Keratinocyte (primary cell): Measurements from ENCODE around the gene PTPRU. TPM values are rescaled to one million over a fixed set of nuclear protein-coding genes. Genes with fewer than 3 reads are reported as not detected.
A peak's percentile ranks its signal among the peaks of the same experiment; 100 is the strongest.

Experiments used
- DNase-seq: peaks from one replicate; pipeline ENCODE4 v3.0.0-alpha.2; 2011; ENCODE audit warnings: low read depth, missing footprints, low spot score
- FAIRE-seq: peaks from 2 replicates; lab custom pipeline; 2011; peaks lifted over from hg19 to GRCh38; lab: Jason Lieb, UNC
- H2AFZ ChIP-seq: 2 replicates; pipeline ENCODE4 v1.6.0; 2012; ENCODE audit warnings: low read length, control low read depth, inconsistent platforms; ENCODE audit not compliant: control insufficient read depth
- H3K27ac ChIP-seq: 2 replicates; pipeline ENCODE4 v1.5.1; 2011; ENCODE audit warnings: low read length; ENCODE audit not compliant: control insufficient read depth, insufficient read depth
- H3K27me3 ChIP-seq: 3 replicates; pipeline ENCODE4 v1.6.0; 2011; ENCODE audit warnings: low read length; ENCODE audit not compliant: control insufficient read depth, insufficient read depth; ENCODE audit errors: extremely low read depth
- H3K36me3 ChIP-seq, 2 experiments: 2 replicates in 1 of 2; 3 replicates in 1 of 2; pipeline ENCODE4 v1.5.1; 2011; ENCODE audit warnings: low read length in 2 of 2, mild to moderate bottlenecking in 1 of 2; ENCODE audit not compliant: control insufficient read depth in 2 of 2, insufficient read depth in 2 of 2; ENCODE audit errors: extremely low read depth in 1 of 2
- H3K4me1 ChIP-seq: 3 replicates; pipeline ENCODE4 v1.5.1; 2011; ENCODE audit warnings: low read length; ENCODE audit not compliant: control insufficient read depth, insufficient read depth; ENCODE audit errors: extremely low read depth
- H3K4me2 ChIP-seq: 3 replicates; pipeline ENCODE4 v1.6.0; 2011; ENCODE audit warnings: low read depth, low read length; ENCODE audit not compliant: control insufficient read depth, insufficient read depth; ENCODE audit errors: extremely low read depth
- H3K4me3 ChIP-seq, 3 experiments: fragments of 200-600 bp in 1 of 3; sonication (generic) in 1 of 3; 2 replicates in 2 of 3; 3 replicates in 1 of 3; pipeline ENCODE4 v1.5.1; 2011 to 2016; ENCODE audit warnings: low read length in 3 of 3, mild to moderate bottlenecking in 3 of 3, control low read depth in 2 of 3, inconsistent platforms in 1 of 3, low read depth in 1 of 3, mixed read lengths in 1 of 3, mixed run types in 1 of 3, moderate library complexity in 1 of 3; ENCODE audit not compliant: control insufficient read depth in 2 of 3, insufficient read depth in 2 of 3; ENCODE audit errors: extremely low read depth in 1 of 3
- H3K79me2 ChIP-seq: 2 replicates; pipeline ENCODE4 v1.6.0; 2012; ENCODE audit warnings: low read length; ENCODE audit not compliant: control insufficient read depth, insufficient read depth
- H3K9ac ChIP-seq: 3 replicates; pipeline ENCODE4 v1.6.0; 2011; ENCODE audit warnings: low read length; ENCODE audit not compliant: control insufficient read depth, insufficient read depth; ENCODE audit errors: extremely low read depth
- H3K9me1 ChIP-seq: 3 replicates; pipeline ENCODE4 v1.6.0; 2011; ENCODE audit warnings: low read length; ENCODE audit not compliant: control insufficient read depth, insufficient read depth; ENCODE audit errors: extremely low read depth
- H3K9me3 ChIP-seq: 2 replicates; pipeline ENCODE4 v1.5.1; 2012; ENCODE audit warnings: low read depth, low read length; ENCODE audit not compliant: control insufficient read depth
- H4K20me1 ChIP-seq: 3 replicates; pipeline ENCODE4 v1.6.0; 2011; ENCODE audit warnings: low read length; ENCODE audit not compliant: control insufficient read depth, insufficient read depth; ENCODE audit errors: extremely low read depth
- EZH2 ChIP-seq: IDR thresholded peaks from one replicate; pipeline ENCODE4 v1.6.1; 2012; ENCODE audit warnings: inconsistent platforms, mild to moderate bottlenecking, low read length, moderate library complexity
- dilution Hi-C: fragments of 300-500 bp; cut with MboI; formaldehyde crosslinking; loops from one replicate; pipeline ENCODE4 v1.7.0; 2020; ENCODE audit warnings: low sequenced_read_pairs; ENCODE audit not compliant: extremely low pct_ligation_motif_present
- polyA plus RNA-seq, 5 experiments: library from polyadenylated mRNA; depleted of rRNA in 3 of 5; stranded (reverse) in 3 of 5; stranded (forward) in 1 of 5; unstranded in 1 of 5; fragments of >200 nt; gene quantifications; 1 replicate in 1 of 5; 2 replicates in 3 of 5; 3 replicates in 1 of 5; pipeline versions ENCODE4 v1.2.1 to v1.2.3, GENCODE V29; 2011 to 2012; ENCODE audit warnings: missing spikeins in 2 of 5, low read depth in 1 of 5, low replicate concordance in 1 of 5
- TF ChIP-seq, protein P1 (sequence below), 3 experiments: IDR thresholded peaks in 1 of 3; conservative IDR thresholded peaks in 1 of 3; optimal IDR thresholded peaks in 1 of 3; 2 replicates in 2 of 3; 3 replicates in 1 of 3; pipeline versions ENCODE3 to v1.5.1; 2011; ENCODE audit warnings: low read length in 3 of 3, mild to moderate bottlenecking in 3 of 3, moderate library complexity in 2 of 3, control low read depth in 1 of 3, inconsistent platforms in 1 of 3; ENCODE audit not compliant: insufficient read depth in 2 of 3; ENCODE audit errors: extremely low read depth in 1 of 3

PTPRU gene
- polyA plus RNA-seq, 1 donor (not counting 4 experiments of a cell fraction or from before 2014, with no cell fraction given): 4.3 TPM

- Histone ChIP-seq H3K27me3 (peaks cover 3% of the 10 kb centered on the region), H3K9me3 (no peaks in the 10 kb centered on the region), H3K9me1 (no peaks in the 10 kb centered on the region), H3K27ac (no peak overlapping the region), H3K4me3 (no peak overlapping the region), H3K9ac (no peak overlapping the region), H2AFZ (no peak overlapping the region), H3K36me3 (no peaks in the 10 kb centered on the region), H3K4me2 (no peak overlapping the region), H3K79me2 (no peaks in the 10 kb centered on the region), H3K4me1 (no peaks in the 10 kb centered on the region), H4K20me1 (no peaks in the 10 kb centered on the region)
- FAIRE-seq (no peak), DNase-seq (no peak)
- TF ChIP-seq, protein P1, sequence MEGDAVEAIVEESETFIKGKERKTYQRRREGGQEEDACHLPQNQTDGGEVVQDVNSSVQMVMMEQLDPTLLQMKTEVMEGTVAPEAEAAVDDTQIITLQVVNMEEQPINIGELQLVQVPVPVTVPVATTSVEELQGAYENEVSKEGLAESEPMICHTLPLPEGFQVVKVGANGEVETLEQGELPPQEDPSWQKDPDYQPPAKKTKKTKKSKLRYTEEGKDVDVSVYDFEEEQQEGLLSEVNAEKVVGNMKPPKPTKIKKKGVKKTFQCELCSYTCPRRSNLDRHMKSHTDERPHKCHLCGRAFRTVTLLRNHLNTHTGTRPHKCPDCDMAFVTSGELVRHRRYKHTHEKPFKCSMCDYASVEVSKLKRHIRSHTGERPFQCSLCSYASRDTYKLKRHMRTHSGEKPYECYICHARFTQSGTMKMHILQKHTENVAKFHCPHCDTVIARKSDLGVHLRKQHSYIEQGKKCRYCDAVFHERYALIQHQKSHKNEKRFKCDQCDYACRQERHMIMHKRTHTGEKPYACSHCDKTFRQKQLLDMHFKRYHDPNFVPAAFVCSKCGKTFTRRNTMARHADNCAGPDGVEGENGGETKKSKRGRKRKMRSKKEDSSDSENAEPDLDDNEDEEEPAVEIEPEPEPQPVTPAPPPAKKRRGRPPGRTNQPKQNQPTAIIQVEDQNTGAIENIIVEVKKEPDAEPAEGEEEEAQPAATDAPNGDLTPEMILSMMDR (optimal IDR thresholded peaks at IDR 0.05 in 1 of 3, IDR thresholded peaks at IDR 0.05 in 1 of 3, conservative IDR thresholded peaks at IDR 0.05 in 1 of 3; ENCODE audit: extremely low read depth in 1 of 3, insufficient read depth in 2 of 3, low read length in 3 of 3): peak in 1 of 3 experiments; percentile 8
- TF ChIP-seq EZH2: no peak
- dilution Hi-C loops: loop anchor here (25.0 kb wide), 1 partner anchor 132 kb away; the partner anchor contains the start of genes MECR and PTPRU
Observed at GRCh38 chr1:29368936-29369932, 132.9 kb downstream of the PTPRU start.

- Histone ChIP-seq H4K20me1 (no peaks in the 10 kb centered on the region), H3K36me3 (no peaks in the 10 kb centered on the region), H3K79me2 (no peaks in the 10 kb centered on the region), H3K9ac (no peak overlapping the region), H2AFZ (no peak overlapping the region), H3K27ac (no peak overlapping the region), H3K9me1 (no peaks in the 10 kb centered on the region), H3K4me1 (no peaks in the 10 kb centered on the region), H3K27me3 (peaks cover 3% of the 10 kb centered on the region), H3K4me2 (no peak overlapping the region), H3K9me3 (peaks cover under 1% of the 10 kb centered on the region), H3K4me3 (no peak overlapping the region)
- no peak for TF ChIP-seq EZH2
- TF ChIP-seq, protein P1 (optimal IDR thresholded peaks at IDR 0.05 in 1 of 3, IDR thresholded peaks at IDR 0.05 in 1 of 3, conservative IDR thresholded peaks at IDR 0.05 in 1 of 3; ENCODE audit: extremely low read depth in 1 of 3, insufficient read depth in 2 of 3, low read length in 3 of 3): no peak
- DNase-seq (no peak), FAIRE-seq (no peak)
- dilution Hi-C loops: loop anchor here (25.0 kb wide), 1 partner anchor 133 kb away; the partner anchor contains the start of genes MECR and PTPRU
Observed at GRCh38 chr1:29370067-29370466, 133.7 kb downstream of the PTPRU start.
